SJCRH30 (cell line): Measurements from ENCODE around the gene BMPR2. TPM values are rescaled to one million over a fixed set of nuclear protein-coding genes. Genes with fewer than 3 reads are reported as not detected.

Experiments used
- DNase-seq, 2 experiments: peaks; one replicate each; pipeline ENCODE4 v3.0.0-alpha.2; 2015 to 2020
- H3K27ac ChIP-seq: fragments of 250-450 bp; sonication (Bioruptor Pico); 2 replicates; pipeline ENCODE4 v1.5.1; 2020; ENCODE audit warnings: mild to moderate bottlenecking, moderate library complexity
- H3K27me3 ChIP-seq: fragments of 250-450 bp; sonication (Bioruptor Pico); 2 replicates; pipeline ENCODE4 v1.5.1; 2020; ENCODE audit warnings: mild to moderate bottlenecking, moderate library complexity
- H3K36me3 ChIP-seq: fragments of 250-450 bp; sonication (Bioruptor Pico); 2 replicates; pipeline ENCODE4 v1.5.1; 2020; ENCODE audit warnings: mild to moderate bottlenecking, moderate library complexity
- H3K4me1 ChIP-seq: fragments of 250-450 bp; sonication (Bioruptor Pico); 2 replicates; pipeline ENCODE4 v1.5.1; 2020; ENCODE audit warnings: mild to moderate bottlenecking, moderate library complexity
- H3K4me3 ChIP-seq: fragments of 250-450 bp; sonication (Bioruptor Pico); 2 replicates; pipeline ENCODE4 v1.5.1; 2020; ENCODE audit warnings: mild to moderate bottlenecking, moderate library complexity
- H3K9me3 ChIP-seq: fragments of 250-450 bp; sonication (Bioruptor Pico); replicated peaks from 2 replicates; pipeline ENCODE4 v1.5.1; 2020; ENCODE audit warnings: mild to moderate bottlenecking, moderate library complexity
- total RNA-seq: library from RNA; depleted of rRNA; stranded (reverse); fragments of >200 nt; shearing (Covaris generic); gene quantifications from 2 replicates; pipeline ENCODE4 v1.2.3, GENCODE V29; 2014; rRNA removed

The BMPR2 gene
- total RNA-seq, 1 experiment from 2014 or later, result 23.7 TPM

- Histone ChIP-seq H3K9me3 (no peaks in the 10 kb centered on the region), H3K27ac (no peak overlapping the region), H3K4me3 (no peak overlapping the region), H3K27me3 (no peaks in the 10 kb centered on the region), H3K4me1 (no peaks in the 10 kb centered on the region), H3K36me3 (no peaks in the 10 kb centered on the region)
- no peak for DNase-seq
Observed at GRCh38 chr2:202605174-202605573, 229.0 kb downstream of the BMPR2 start.

- no peaks in the 10 kb centered on the region for H3K36me3 ChIP-seq
- H3K4me1 ChIP-seq, result no peaks in the 10 kb centered on the region
- DNase-seq, result no peak
- no peaks in the 10 kb centered on the region for H3K9me3 ChIP-seq
- H3K27ac ChIP-seq, result no peak overlapping the region
- no peak overlapping the region for H3K4me3 ChIP-seq
- no peaks in the 10 kb centered on the region for H3K27me3 ChIP-seq
Observed at GRCh38 chr2:202608142-202608852, 232.2 kb downstream of the BMPR2 start.

DNA sequence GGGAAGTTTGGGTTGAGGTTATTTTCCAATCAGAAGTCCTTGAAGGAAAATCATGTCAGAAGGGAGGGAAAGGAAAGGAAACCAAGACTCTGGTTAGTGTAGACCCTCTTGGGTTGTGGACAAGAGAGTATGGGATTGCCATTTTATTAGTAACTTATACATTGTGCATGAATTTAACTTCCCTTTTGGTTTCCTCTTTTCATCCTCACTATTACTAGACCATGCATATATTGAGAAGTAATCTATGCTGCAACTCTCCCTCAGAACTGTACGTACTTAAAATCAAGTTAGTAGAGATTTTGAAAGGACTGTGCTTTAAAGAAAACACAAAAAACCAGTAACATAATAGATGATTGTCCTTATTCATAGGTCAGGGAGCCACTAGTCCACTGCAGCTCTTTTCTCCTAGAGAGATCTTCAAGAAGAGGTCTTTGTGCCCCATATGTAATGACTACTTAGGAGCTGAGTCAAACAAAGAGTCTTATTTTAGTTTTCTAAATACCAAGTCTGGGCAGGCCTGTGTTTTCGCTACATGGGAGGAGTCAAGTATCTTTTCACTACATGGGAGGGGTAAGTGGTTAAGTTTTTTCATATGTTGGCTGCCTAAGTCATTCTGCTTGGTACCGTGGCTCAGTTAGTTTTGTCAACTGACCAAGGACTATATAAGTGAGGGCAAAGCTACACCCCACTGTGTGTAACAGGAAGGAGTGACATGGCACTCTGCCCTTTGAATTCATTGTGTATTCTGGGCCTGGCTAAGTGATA, 233.4 kb downstream of the BMPR2 start:
- H3K9me3 ChIP-seq, result no peaks in the 10 kb centered on the region
- H3K36me3 ChIP-seq, result no peaks in the 10 kb centered on the region
- no peak for DNase-seq
- H3K27ac ChIP-seq, result no peak overlapping the region
- H3K27me3 ChIP-seq, result no peaks in the 10 kb centered on the region
- no peak overlapping the region for H3K4me3 ChIP-seq
- H3K4me1 ChIP-seq, result no peaks in the 10 kb centered on the region

DNA sequence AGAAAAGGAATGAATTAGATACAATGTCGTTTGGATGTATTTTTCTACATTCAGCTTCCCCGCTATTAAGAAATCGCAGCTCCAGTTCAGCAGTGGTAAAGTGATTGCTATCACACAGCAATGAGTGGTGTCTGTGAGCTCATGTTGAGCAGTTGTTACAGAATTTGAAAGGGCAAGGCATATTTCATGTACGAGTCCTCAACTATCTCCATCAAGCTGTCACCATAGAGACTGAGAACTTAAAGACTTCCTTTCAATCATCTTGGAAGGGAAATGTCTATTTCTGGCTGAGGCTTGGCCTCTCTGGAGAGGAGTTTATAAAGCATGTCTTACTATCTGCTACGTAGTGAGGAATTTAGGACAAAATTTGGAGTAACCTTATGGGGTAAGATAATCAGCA, 234.3 kb downstream of the BMPR2 start:
- H3K4me3 ChIP-seq, result no peak overlapping the region
- no peak for DNase-seq
- no peaks in the 10 kb centered on the region for H3K9me3 ChIP-seq
- H3K4me1 ChIP-seq, result no peaks in the 10 kb centered on the region
- no peak overlapping the region for H3K27ac ChIP-seq
- no peaks in the 10 kb centered on the region for H3K36me3 ChIP-seq
- H3K27me3 ChIP-seq, result no peaks in the 10 kb centered on the region

- DNase-seq, result no peak
- Histone ChIP-seq H3K27me3 (no peaks in the 10 kb centered on the region), H3K4me1 (no peaks in the 10 kb centered on the region), H3K27ac (no peak overlapping the region), H3K36me3 (no peaks in the 10 kb centered on the region), H3K9me3 (no peaks in the 10 kb centered on the region), H3K4me3 (no peak overlapping the region)
Observed at GRCh38 chr2:202612145-202612544, 236.0 kb downstream of the BMPR2 start.

DNA sequence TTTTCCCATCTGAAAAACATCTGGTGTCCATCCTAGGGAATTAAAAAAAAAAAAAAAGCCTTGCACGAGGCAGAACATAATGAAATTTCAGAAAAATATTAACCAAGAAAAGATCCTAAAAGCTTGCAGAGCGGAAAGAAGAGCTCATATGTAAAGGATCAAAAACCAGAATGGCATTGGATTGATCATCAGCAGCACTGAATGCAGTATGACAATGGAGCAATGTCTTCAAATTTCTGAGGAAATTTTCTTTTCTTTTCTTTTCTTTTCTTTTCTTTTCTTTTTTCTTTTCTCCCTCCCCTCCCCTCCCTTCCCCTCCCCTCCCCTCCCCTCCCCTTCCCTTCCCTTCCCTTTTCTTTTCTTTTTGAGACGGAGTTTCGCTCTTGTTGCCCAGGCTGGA, 237.4 kb downstream of the BMPR2 start:
- Histone ChIP-seq H3K4me1 (no peaks in the 10 kb centered on the region), H3K27me3 (no peaks in the 10 kb centered on the region), H3K4me3 (no peak overlapping the region), H3K9me3 (no peaks in the 10 kb centered on the region), H3K36me3 (no peaks in the 10 kb centered on the region), H3K27ac (no peak overlapping the region)
- no peak for DNase-seq

Other genes with a start within 250 kb of the BMPR2 start
- gene SUMO1, start 137.7 kb upstream of the BMPR2 start, total RNA-seq, result 176 and 198 TPM in 2 replicates
- 134 and 160 TPM in 2 replicates for gene NOP58, start 110.6 kb upstream of the BMPR2 start, total RNA-seq